GM12872 (cell line): ENCODE data around the gene KCTD10.

Source experiments
- TF ChIP-seq, protein P1 (sequence below): IDR thresholded peaks from 3 replicates; pipeline ENCODE4 v1.5.1; 2011; ENCODE audit warnings: low read depth, mild to moderate bottlenecking, low read length, moderate library complexity; ENCODE audit not compliant: insufficient read depth

KCTD10 gene

DNA sequence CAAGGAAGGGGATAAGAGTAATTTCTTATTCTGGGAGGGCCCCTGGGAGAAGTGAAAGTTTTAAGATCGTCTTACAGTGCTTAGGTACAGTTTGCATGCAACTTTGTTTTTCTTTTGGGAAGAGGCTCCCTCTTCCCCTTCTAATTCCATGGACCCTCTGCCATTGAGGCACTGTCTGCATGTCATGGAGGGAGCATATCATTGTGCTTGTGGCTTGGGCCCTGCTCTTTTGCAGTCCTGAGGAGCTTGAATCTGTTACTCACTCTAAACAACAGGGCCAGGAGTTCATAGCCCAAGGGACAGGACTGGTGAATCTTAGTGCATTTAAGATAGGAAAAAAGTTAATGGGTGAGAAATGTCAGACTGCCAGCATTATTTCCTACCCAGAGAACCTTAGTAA is 2.7 kb upstream of the KCTD10 start:
- TF ChIP-seq, protein P1, sequence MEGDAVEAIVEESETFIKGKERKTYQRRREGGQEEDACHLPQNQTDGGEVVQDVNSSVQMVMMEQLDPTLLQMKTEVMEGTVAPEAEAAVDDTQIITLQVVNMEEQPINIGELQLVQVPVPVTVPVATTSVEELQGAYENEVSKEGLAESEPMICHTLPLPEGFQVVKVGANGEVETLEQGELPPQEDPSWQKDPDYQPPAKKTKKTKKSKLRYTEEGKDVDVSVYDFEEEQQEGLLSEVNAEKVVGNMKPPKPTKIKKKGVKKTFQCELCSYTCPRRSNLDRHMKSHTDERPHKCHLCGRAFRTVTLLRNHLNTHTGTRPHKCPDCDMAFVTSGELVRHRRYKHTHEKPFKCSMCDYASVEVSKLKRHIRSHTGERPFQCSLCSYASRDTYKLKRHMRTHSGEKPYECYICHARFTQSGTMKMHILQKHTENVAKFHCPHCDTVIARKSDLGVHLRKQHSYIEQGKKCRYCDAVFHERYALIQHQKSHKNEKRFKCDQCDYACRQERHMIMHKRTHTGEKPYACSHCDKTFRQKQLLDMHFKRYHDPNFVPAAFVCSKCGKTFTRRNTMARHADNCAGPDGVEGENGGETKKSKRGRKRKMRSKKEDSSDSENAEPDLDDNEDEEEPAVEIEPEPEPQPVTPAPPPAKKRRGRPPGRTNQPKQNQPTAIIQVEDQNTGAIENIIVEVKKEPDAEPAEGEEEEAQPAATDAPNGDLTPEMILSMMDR, result no peak

DNA sequence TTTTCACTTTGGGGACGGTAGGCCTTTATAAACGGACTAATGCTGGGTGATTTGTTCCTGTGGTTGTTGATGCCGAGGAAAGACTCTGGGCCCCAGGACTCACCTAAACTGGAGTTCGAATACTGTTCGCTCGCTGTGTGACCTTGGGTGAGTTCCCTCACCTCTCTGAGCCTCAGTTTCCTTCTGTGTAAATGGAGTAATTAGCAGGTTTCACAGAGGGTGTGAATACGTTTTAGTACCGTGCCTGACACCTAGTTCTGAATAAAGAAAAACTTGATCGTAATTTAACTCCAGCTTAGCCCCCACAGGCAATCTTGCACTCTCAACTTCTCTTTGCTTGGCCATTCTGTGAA is 839 bp upstream of the KCTD10 start:
- TF ChIP-seq, protein P1, result no peak

- TF ChIP-seq, protein P1, result no peak
Observed at GRCh38 chr12:109476807-109477184, 304 bp downstream of the KCTD10 start.

GRCh38 chr12:109475993-109476806 is 900 bp downstream of the KCTD10 start:
- TF ChIP-seq, protein P1, result no peak

DNA sequence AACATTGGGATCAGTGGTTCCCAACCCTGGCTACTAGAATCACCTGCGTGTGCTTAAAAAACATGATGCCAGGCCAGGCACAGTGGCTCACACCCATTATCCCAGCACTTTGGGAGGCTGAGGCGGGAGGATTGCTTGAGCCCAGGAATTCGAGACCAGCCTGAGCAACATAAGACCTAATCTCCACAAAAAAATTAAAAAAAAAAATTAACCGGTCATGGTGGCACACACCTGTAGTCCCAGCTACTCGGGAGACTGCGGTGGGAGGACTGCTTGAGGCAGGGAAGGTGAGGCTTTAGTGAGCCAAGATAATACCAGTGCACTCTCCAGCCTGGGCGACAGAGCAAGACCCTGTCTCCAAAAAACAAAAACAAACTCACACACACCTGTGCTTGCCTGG is 2.0 kb downstream of the KCTD10 start:
- TF ChIP-seq, protein P1, result no peak

- TF ChIP-seq, protein P1, result no peak
Observed at GRCh38 chr12:109473006-109473405, 4.1 kb downstream of the KCTD10 start.

DNA sequence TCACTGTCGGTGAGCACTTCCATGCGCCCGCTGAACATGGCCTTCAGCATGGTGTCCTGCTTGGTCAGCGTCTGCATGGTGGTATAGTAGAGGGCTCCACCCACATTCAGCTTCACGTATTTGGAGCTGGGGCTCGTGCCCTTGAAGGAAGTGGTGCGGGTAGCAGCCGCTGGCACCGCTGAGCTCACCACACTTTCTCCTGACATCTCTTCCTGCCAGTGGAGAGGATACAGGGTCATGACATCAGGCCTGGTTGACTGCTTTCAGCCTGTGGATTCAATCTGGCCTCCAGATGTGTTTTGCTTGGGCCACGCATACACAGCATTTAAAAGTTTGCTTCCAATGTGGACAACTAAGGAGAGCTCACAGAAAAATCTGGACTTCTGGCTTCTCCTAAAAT is 7.6 kb downstream of the KCTD10 start:
- TF ChIP-seq, protein P1, result no peak
